SK-N-SH treated with all-trans-retinoic acid at 6 μM for 48 hours (cell line): Measurements from ENCODE around the gene REC114.
"Not testable (repeated sequence)": the region's sequence is repeated elsewhere in the genome, so short reads cannot be mapped to it uniquely, and the experiment has no call there.

Experiments
- GLIS3 ChIP-seq: fragments of 250-450 bp; sonication (Bioruptor Pico); IDR thresholded peaks from 2 replicates; pipeline ENCODE4 v1.5.0; 2020; ENCODE audit warnings: mild to moderate bottlenecking, moderate library complexity
- RARB ChIP-seq: fragments of 250-450 bp; sonication (Bioruptor Pico); IDR thresholded peaks from 2 replicates; pipeline ENCODE4 v1.8.0; 2021; ENCODE audit warnings: mild to moderate bottlenecking, moderate library complexity
- TOX ChIP-seq: fragments of 250-450 bp; sonication (Bioruptor Pico); IDR thresholded peaks from 2 replicates; pipeline ENCODE4 v1.8.0; 2021; ENCODE audit warnings: mild to moderate bottlenecking, moderate library complexity, borderline replicate concordance
- ZC3H10 ChIP-seq: fragments of 250-450 bp; sonication (Bioruptor Pico); IDR thresholded peaks from 2 replicates; pipeline ENCODE4 v1.5.1; 2021; ENCODE audit warnings: mild to moderate bottlenecking, moderate library complexity
- ZFP3 ChIP-seq: fragments of 250-450 bp; sonication (Bioruptor Pico); IDR thresholded peaks from 2 replicates; pipeline ENCODE4 v1.5.0; 2020; ENCODE audit warnings: mild to moderate bottlenecking, moderate library complexity
- ZFP30 ChIP-seq: fragments of 450-650 bp; formaldehyde crosslinking; IDR thresholded peaks from 2 replicates; pipeline ENCODE4 v1.5.0; 2022; ENCODE audit warnings: mild to moderate bottlenecking, moderate library complexity
- ZNF565 ChIP-seq: fragments of 450-650 bp; formaldehyde crosslinking; conservative IDR thresholded peaks from 2 replicates; pipeline ENCODE4 v1.5.0; 2020; ENCODE audit warnings: low read depth, mild to moderate bottlenecking, moderate library complexity
- TF ChIP-seq, protein P1 (sequence below): fragments of 250-450 bp; sonication (Bioruptor Pico); IDR thresholded peaks from 2 replicates; pipeline ENCODE4 v1.8.0; 2020; ENCODE audit warnings: mild to moderate bottlenecking, moderate library complexity, borderline replicate concordance
- TF ChIP-seq, protein P2 (sequence below): fragments of 250-450 bp; sonication (Bioruptor Pico); IDR thresholded peaks from 2 replicates; pipeline ENCODE4 v1.5.1; 2020; ENCODE audit warnings: low read depth, mild to moderate bottlenecking, moderate library complexity
- TF ChIP-seq, protein P3 (sequence below): fragments of 250-450 bp; sonication (Bioruptor Pico); IDR thresholded peaks from 2 replicates; pipeline ENCODE4 v1.5.0; 2020; ENCODE audit warnings: mild to moderate bottlenecking, moderate library complexity

DNA sequence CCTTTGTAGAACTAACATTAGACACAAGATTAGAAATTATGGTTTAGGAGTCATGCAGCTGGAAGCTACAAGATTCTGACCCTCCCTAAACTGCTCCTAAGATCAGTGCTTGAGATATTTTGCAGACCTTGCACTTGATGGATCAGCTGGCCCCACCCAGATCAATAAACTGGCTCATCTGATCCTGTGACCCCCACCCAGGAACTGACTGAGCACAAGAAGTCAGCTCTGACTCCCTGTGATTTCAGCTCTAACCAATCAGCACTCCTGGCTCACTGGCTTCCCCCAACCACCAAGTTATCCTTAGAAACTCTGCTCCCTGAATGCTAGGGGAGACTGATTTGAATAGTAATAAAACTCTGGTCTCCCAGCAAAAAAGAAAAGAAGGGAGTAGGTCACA is 134.6 kb downstream of the REC114 start:
- not testable (repeated sequence) for TF ChIP-seq ZNF565 (CRISPR knock-in tag); ZFP3 (CRISPR knock-in tag); ZFP30 (CRISPR knock-in tag); GLIS3 (CRISPR knock-in tag); ZC3H10 (CRISPR knock-in tag); RARB (CRISPR knock-in tag); TOX
- TF ChIP-seq, protein P1, sequence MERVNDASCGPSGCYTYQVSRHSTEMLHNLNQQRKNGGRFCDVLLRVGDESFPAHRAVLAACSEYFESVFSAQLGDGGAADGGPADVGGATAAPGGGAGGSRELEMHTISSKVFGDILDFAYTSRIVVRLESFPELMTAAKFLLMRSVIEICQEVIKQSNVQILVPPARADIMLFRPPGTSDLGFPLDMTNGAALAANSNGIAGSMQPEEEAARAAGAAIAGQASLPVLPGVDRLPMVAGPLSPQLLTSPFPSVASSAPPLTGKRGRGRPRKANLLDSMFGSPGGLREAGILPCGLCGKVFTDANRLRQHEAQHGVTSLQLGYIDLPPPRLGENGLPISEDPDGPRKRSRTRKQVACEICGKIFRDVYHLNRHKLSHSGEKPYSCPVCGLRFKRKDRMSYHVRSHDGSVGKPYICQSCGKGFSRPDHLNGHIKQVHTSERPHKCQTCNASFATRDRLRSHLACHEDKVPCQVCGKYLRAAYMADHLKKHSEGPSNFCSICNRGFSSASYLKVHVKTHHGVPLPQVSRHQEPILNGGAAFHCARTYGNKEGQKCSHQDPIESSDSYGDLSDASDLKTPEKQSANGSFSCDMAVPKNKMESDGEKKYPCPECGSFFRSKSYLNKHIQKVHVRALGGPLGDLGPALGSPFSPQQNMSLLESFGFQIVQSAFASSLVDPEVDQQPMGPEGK (CRISPR knock-in tag): not testable (repeated sequence)
- TF ChIP-seq, protein P2, sequence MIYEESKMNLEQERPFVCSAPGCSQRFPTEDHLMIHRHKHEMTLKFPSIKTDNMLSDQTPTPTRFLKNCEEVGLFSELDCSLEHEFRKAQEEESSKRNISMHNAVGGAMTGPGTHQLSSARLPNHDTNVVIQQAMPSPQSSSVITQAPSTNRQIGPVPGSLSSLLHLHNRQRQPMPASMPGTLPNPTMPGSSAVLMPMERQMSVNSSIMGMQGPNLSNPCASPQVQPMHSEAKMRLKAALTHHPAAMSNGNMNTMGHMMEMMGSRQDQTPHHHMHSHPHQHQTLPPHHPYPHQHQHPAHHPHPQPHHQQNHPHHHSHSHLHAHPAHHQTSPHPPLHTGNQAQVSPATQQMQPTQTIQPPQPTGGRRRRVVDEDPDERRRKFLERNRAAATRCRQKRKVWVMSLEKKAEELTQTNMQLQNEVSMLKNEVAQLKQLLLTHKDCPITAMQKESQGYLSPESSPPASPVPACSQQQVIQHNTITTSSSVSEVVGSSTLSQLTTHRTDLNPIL (CRISPR knock-in tag): not testable (repeated sequence)
- TF ChIP-seq, protein P3, sequence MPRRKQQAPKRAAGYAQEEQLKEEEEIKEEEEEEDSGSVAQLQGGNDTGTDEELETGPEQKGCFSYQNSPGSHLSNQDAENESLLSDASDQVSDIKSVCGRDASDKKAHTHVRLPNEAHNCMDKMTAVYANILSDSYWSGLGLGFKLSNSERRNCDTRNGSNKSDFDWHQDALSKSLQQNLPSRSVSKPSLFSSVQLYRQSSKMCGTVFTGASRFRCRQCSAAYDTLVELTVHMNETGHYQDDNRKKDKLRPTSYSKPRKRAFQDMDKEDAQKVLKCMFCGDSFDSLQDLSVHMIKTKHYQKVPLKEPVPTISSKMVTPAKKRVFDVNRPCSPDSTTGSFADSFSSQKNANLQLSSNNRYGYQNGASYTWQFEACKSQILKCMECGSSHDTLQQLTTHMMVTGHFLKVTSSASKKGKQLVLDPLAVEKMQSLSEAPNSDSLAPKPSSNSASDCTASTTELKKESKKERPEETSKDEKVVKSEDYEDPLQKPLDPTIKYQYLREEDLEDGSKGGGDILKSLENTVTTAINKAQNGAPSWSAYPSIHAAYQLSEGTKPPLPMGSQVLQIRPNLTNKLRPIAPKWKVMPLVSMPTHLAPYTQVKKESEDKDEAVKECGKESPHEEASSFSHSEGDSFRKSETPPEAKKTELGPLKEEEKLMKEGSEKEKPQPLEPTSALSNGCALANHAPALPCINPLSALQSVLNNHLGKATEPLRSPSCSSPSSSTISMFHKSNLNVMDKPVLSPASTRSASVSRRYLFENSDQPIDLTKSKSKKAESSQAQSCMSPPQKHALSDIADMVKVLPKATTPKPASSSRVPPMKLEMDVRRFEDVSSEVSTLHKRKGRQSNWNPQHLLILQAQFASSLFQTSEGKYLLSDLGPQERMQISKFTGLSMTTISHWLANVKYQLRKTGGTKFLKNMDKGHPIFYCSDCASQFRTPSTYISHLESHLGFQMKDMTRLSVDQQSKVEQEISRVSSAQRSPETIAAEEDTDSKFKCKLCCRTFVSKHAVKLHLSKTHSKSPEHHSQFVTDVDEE (CRISPR knock-in tag): not testable (repeated sequence)
